Measurements from ENCODE around the gene IRGQ. TPM values are rescaled to one million over a fixed set of nuclear protein-coding genes. Genes with fewer than 3 reads are reported as not detected.

The IRGQ gene
- polyA plus RNA-seq, 1 donor from 2014 or later = 156 TPM

GRCh38 chr19:43610493-43610892 lies 14.6 kb upstream of the IRGQ start:
- H3K79me2 ChIP-seq (replicated peaks; ENCODE audit: insufficient read depth, low read length) = peaks cover 36% of the 10 kb centered on the region
- TF ChIP-seq EP300 (conservative IDR thresholded peaks at IDR 0.05; ENCODE audit: poor library complexity, severe bottlenecking) (no peak), POLR2AphosphoS5 (IDR thresholded peaks at IDR 0.05) (no peak), MXI1 (conservative IDR thresholded peaks at IDR 0.05; ENCODE audit: poor library complexity, severe bottlenecking) (no peak), RAD21 (conservative IDR thresholded peaks at IDR 0.05) (no peak), TAF1 (IDR thresholded peaks at IDR 0.05; ENCODE audit: low read depth) (no peak), EZH2 (IDR thresholded peaks at IDR 0.05; ENCODE audit: borderline replicate concordance, insufficient read depth, low read length, poor library complexity, severe bottlenecking) (no peak), REST (IDR thresholded peaks at IDR 0.05; ENCODE audit: borderline replicate concordance) (no peak)
- no peaks in the 10 kb centered on the region for H3K27me3 ChIP-seq (ENCODE audit: insufficient read depth, low read depth, low read length)
- H3K9me2 ChIP-seq (ENCODE audit: insufficient read depth, low read length) = no peaks in the 10 kb centered on the region
- H3K9ac ChIP-seq (ENCODE audit: low read length) = no peak overlapping the region
- no peak overlapping the region for H3K4me3 ChIP-seq (ENCODE audit: low read length)
- no peak overlapping the region for H3K4me2 ChIP-seq (ENCODE audit: low read length)
- no peaks in the 10 kb centered on the region for H3F3A ChIP-seq (ENCODE audit: insufficient read depth, low read length, poor library complexity, severe bottlenecking)
- H3K9me3 ChIP-seq (ENCODE audit: low read length) = no peaks in the 10 kb centered on the region
- peaks cover 4% of the 10 kb centered on the region for H4K20me1 ChIP-seq (ENCODE audit: insufficient read depth)
- H3K27ac ChIP-seq (ENCODE audit: low read length) = no peak overlapping the region
- H2AFZ ChIP-seq (ENCODE audit: low read depth, low read length) = no peak overlapping the region
- peaks cover 5% of the 10 kb centered on the region for H3K36me3 ChIP-seq (ENCODE audit: insufficient read depth, low read length)

GRCh38 chr19:43609872-43610271 lies 13.9 kb upstream of the IRGQ start:
- H3K4me3 ChIP-seq (ENCODE audit: low read length) = no peak overlapping the region
- H3K36me3 ChIP-seq (ENCODE audit: insufficient read depth, low read length) = peaks cover 5% of the 10 kb centered on the region
- H3K9ac ChIP-seq (ENCODE audit: low read length) = no peak overlapping the region
- H3K27me3 ChIP-seq (ENCODE audit: insufficient read depth, low read depth, low read length) = no peaks in the 10 kb centered on the region
- no peak overlapping the region for H3K27ac ChIP-seq (ENCODE audit: low read length)
- H3K9me3 ChIP-seq (ENCODE audit: low read length) = no peaks in the 10 kb centered on the region
- peaks cover 30% of the 10 kb centered on the region for H3K79me2 ChIP-seq (replicated peaks; ENCODE audit: insufficient read depth, low read length)
- TF ChIP-seq RAD21 (conservative IDR thresholded peaks at IDR 0.05) = no peak
- no peak for TF ChIP-seq EZH2 (IDR thresholded peaks at IDR 0.05; ENCODE audit: borderline replicate concordance, insufficient read depth, low read length, poor library complexity, severe bottlenecking)
- no peak for TF ChIP-seq CTCF (IDR thresholded peaks at IDR 0.05; ENCODE audit: poor library complexity, severe bottlenecking)
- no peak for TF ChIP-seq EP300 (conservative IDR thresholded peaks at IDR 0.05; ENCODE audit: poor library complexity, severe bottlenecking)
- TF ChIP-seq REST (IDR thresholded peaks at IDR 0.05; ENCODE audit: borderline replicate concordance) = no peak
- TF ChIP-seq MXI1 (conservative IDR thresholded peaks at IDR 0.05; ENCODE audit: poor library complexity, severe bottlenecking) = no peak
- TF ChIP-seq POLR2AphosphoS5 (IDR thresholded peaks at IDR 0.05) = no peak
- TF ChIP-seq SMC3 (conservative IDR thresholded peaks at IDR 0.05; ENCODE audit: poor library complexity) = no peak
- TF ChIP-seq TAF1 (IDR thresholded peaks at IDR 0.05; ENCODE audit: low read depth) = no peak
- H4K20me1 ChIP-seq (ENCODE audit: insufficient read depth) = peaks cover 4% of the 10 kb centered on the region
- H3K9me2 ChIP-seq (ENCODE audit: insufficient read depth, low read length) = no peaks in the 10 kb centered on the region
- H3K4me2 ChIP-seq (ENCODE audit: low read length) = no peak overlapping the region
- no peaks in the 10 kb centered on the region for H3F3A ChIP-seq (ENCODE audit: insufficient read depth, low read length, poor library complexity, severe bottlenecking)
- H2AFZ ChIP-seq (ENCODE audit: low read depth, low read length) = no peak overlapping the region
